ENCODE results near the gene CCDC149. TPM values are rescaled to one million over a fixed set of nuclear protein-coding genes. Genes with fewer than 3 reads are reported as not detected.
A peak's percentile ranks its signal among the peaks of the same experiment; 100 is the strongest.

The CCDC149 gene
- total and polyA plus RNA-seq, 2 of the 4 experiments (the other 2 are of a cell fraction) = 6.7 to 7.0 TPM

- Histone ChIP-seq H3K36me3 (ENCODE audit: control insufficient read depth, insufficient read depth, low read length) (no peaks in the 10 kb centered on the region), H3K4me1 (ENCODE audit: control insufficient read depth, insufficient read depth, low read length) (peaks cover 8% of the 10 kb centered on the region), H3K9ac (ENCODE audit: low read depth, low read length) (no peak overlapping the region), H3K56ac (ENCODE audit: extremely low read depth, insufficient read depth, low read length) (no peak overlapping the region), H2BK5ac (ENCODE audit: low read depth, low read length, poor library complexity, severe bottlenecking) (no peak overlapping the region), H3K27ac (ENCODE audit: insufficient read depth, low read length) (no peak overlapping the region), H2AK9ac (replicated peaks; ENCODE audit: low read depth, low read length, poor library complexity) (no peak overlapping the region), H3K9me1 (ENCODE audit: insufficient read depth, low read length) (peaks cover 8% of the 10 kb centered on the region), H3K79me1 (ENCODE audit: low read depth in 1 of 2, low read length in 2 of 2) (no peaks in the 10 kb centered on the region), H2BK120ac (ENCODE audit: low read depth, low read length) (no peak overlapping the region), H3K23ac (ENCODE audit: low read depth, low read length) (no peak overlapping the region), H4K91ac (ENCODE audit: insufficient read depth, low read depth, low read length) (no peak overlapping the region), H3K9me3 (ENCODE audit: control insufficient read depth, insufficient read depth, low read length) (no peaks in the 10 kb centered on the region), H2AK5ac (ENCODE audit: low read depth, low read length) (peak overlapping the region; percentile 53; the same call in 1 of the 2 replicates), H4K8ac (ENCODE audit: low read depth in 2 of 2, low read length in 2 of 2) (no peak overlapping the region), H2AFZ (replicated peaks; ENCODE audit: low read length, poor library complexity) (no peak overlapping the region), H2BK15ac (ENCODE audit: low read depth, low read length) (peak overlapping the region; percentile 43; the same call in 1 of the 3 replicates), H4K20me1 (ENCODE audit: insufficient read depth, low read length) (no peaks in the 10 kb centered on the region), H3K4ac (ENCODE audit: low read depth, low read length) (peak overlapping the region; percentile 31; the same call in 1 of the 2 replicates), H3K14ac (replicated peaks; ENCODE audit: low read depth, low read length) (no peak overlapping the region), H3K18ac (ENCODE audit: low read depth, low read length) (no peak overlapping the region), H2BK20ac (ENCODE audit: low read depth, low read length) (peak overlapping the region; percentile 79; the same call in 1 of the 2 replicates), H4K5ac (ENCODE audit: low read depth, low read length) (no peak overlapping the region), H3K4me3 (ENCODE audit: insufficient read depth, low read depth, low read length) (no peak overlapping the region), H3K27me3 (ENCODE audit: control insufficient read depth, insufficient read depth, low read length) (no peaks in the 10 kb centered on the region), H3K4me2 (ENCODE audit: low read depth, low read length) (no peak overlapping the region)
- DNase-seq (no peak), ATAC-seq (ENCODE audit: low read depth) (no peak)
- in situ Hi-C loops (cut with MboI; ENCODE audit: low sequenced_read_pairs) (no loop called here), dilution Hi-C loops (cut with HindIII; ENCODE audit: low sequenced_read_pairs, unreplicated experiment) (no loop called here), intact Hi-C loops (cut with micrococcal nuclease) (no loop called here)
- BruUV-seq (replicated peaks) = no TSS peak
- no CpG with 5 or more reads among the region's 4 CpGs for WGBS, 2 experiments (ENCODE audit: extremely low coverage in 2 of 2, insufficient read length in 1 of 2)
- no peak for TF ChIP-seq NFE2L2 (IDR thresholded peaks at IDR 0.05; ENCODE audit: low read depth, low read length)
- no peak for TF ChIP-seq POLR2A (IDR thresholded peaks at IDR 0.05; ENCODE audit: low read depth, low read length)
- TF ChIP-seq FOS (IDR thresholded peaks at IDR 0.05; ENCODE audit: low read depth, low read length) = no peak
- no peak for TF ChIP-seq ELK1 (IDR thresholded peaks at IDR 0.05; ENCODE audit: borderline replicate concordance, low read depth, low read length)
- TF ChIP-seq RFX5 (IDR thresholded peaks at IDR 0.05; ENCODE audit: low read depth, low read length) = no peak
- TF ChIP-seq USF2 (IDR thresholded peaks at IDR 0.05; ENCODE audit: low read depth, low read length) = no peak
- no peak for TF ChIP-seq SMC3 (IDR thresholded peaks at IDR 0.05; ENCODE audit: low read depth, low read length)
- no peak for TF ChIP-seq CHD1 (IDR thresholded peaks at IDR 0.05; ENCODE audit: low read depth, low read length)
- no peak for TF ChIP-seq MAFK (IDR thresholded peaks at IDR 0.05; ENCODE audit: low read depth, low read length)
- TF ChIP-seq RCOR1 (IDR thresholded peaks at IDR 0.05; ENCODE audit: insufficient replicate concordance, low read length) = no peak
- TF ChIP-seq BHLHE40 (IDR thresholded peaks at IDR 0.05; ENCODE audit: low read depth, low read length) = no peak
- no peak for TF ChIP-seq CTCF (conservative IDR thresholded peaks at IDR 0.05; ENCODE audit: low read depth, low read length)
- no peak for TF ChIP-seq RAD21 (IDR thresholded peaks at IDR 0.05; ENCODE audit: low read length)
- no peak for TF ChIP-seq CEBPB (IDR thresholded peaks at IDR 0.05; ENCODE audit: low read depth, low read length)
- ChIA-PET CTCF (no interaction called here), POLR2A (ENCODE audit: unreplicated experiment) (no interaction called here)
Observed at GRCh38 chr4:24771241-24771640, 141.6 kb downstream of the CCDC149 start.

Measured in IMR-90 (cell line).